Adrenal gland (tissue), 12 donors: Measurements from ENCODE around the gene EXOC4. TPM values are rescaled to one million over a fixed set of nuclear protein-coding genes. Genes with fewer than 3 reads are reported as not detected.

Experiments used
- DNase-seq, 7 donors: peaks; one replicate each; pipeline ENCODE4 v3.0.0-alpha.2; 2019 to 2020
- H3K27ac ChIP-seq, 5 donors: fragments of 200-600 bp; sonication (generic) in 4 of 5; 1 replicate in 3 of 5; 2 replicates in 2 of 5; pipeline versions ENCODE4 v1.5.1 to v1.8.0; 2016 to 2020; ENCODE audit warnings: mild to moderate bottlenecking in 1 of 5
- H3K27me3 ChIP-seq: fragments of 200-600 bp; 2 replicates; pipeline ENCODE4 v1.8.0; 2021
- H3K36me3 ChIP-seq, 2 donors: fragments of 200-600 bp; replicated peaks in 1 of 2; 1 replicate in 1 of 2; 2 replicates in 1 of 2; pipeline versions ENCODE4 v1.5.1 to v1.8.0; 2018 to 2022
- H3K4me1 ChIP-seq, 2 donors: fragments of 200-600 bp; replicated peaks in 1 of 2; 1 replicate in 1 of 2; 2 replicates in 1 of 2; pipeline versions ENCODE4 v1.5.1 to v1.8.0; 2018 to 2021
- H3K4me3 ChIP-seq, 4 donors: fragments of 200-600 bp; sonication (generic) in 3 of 4; one replicate each; pipeline ENCODE4 v1.5.1; 2016 to 2018
- H3K9me3 ChIP-seq, 3 donors: fragments of 200-600 bp; sonication (generic) in 1 of 3; replicated peaks in 1 of 3; 1 replicate in 2 of 3; 2 replicates in 1 of 3; pipeline versions ENCODE4 v1.5.1 to v1.8.0; 2016 to 2021
- POLR2A ChIP-seq, 2 donors: fragments of 450-650 bp; IDR thresholded peaks; one replicate each; pipeline ENCODE4 v1.6.1; 2017; ENCODE audit warnings: antibody characterized with exemption in 2 of 2, mild to moderate bottlenecking in 2 of 2, moderate library complexity in 1 of 2
- WGBS, 4 donors: extraction: QIAGEN DNeasy Blood & Tissue Kit in 2 of 4; methylation state at CpG; one replicate each; pipeline versions ENCODE4 v1.1.5 to v1.1.7; 2013 to 2017; 5-methylcytosine and 5-hydroxymethylcytosine counted together
- intact Hi-C, 2 donors: fragments of 100-400 bp; cut with DNase I; formaldehyde crosslinking; loops; one replicate each; pipeline versions ENCODE4 v1.14.1 to v1.15.0; 2022 to 2023
- polyA plus RNA-seq, 3 donors: library from polyadenylated mRNA; stranded (reverse); fragments of 200-250 nt in 2 of 3; fragments of 350-450 nt in 1 of 3; fragmentation: Illumina TruSeq in 1 of 3; extraction: RNeasy Lipid Tissue Mini Kit (QIAGEN cat#74804) in 1 of 3; gene quantifications; one replicate each; pipeline ENCODE4 v1.2.3, GENCODE V29; 2013 to 2014
- total RNA-seq, 9 donors: library from RNA; depleted of rRNA in 4 of 9; stranded (reverse); fragments of >200 nt in 4 of 9; fragments of 120-200 nt in 1 of 9; fragmentation: NEBNext Ultra II Directional in 1 of 9; extraction: Animal tissue kit (Norgen Biotek cat#: 25700) in 1 of 9; gene quantifications; one replicate each; pipeline versions ENCODE4 v1.1.0 to v1.2.4, GENCODE V29; 2013 to 2023
- TF ChIP-seq, protein P1 (sequence below), 6 experiments: fragments of 450-650 bp in 4 of 6; fragments of 200-600 bp in 2 of 6; sonication (generic) in 1 of 6; IDR thresholded peaks; 1 replicate in 5 of 6; 2 replicates in 1 of 6; pipeline versions ENCODE4 v1.5.1 to v1.8.0; 2016 to 2021; ENCODE audit warnings: antibody characterized with exemption in 6 of 6, mild to moderate bottlenecking in 2 of 6, moderate library complexity in 1 of 6
- donor health status: healthy with polysubstance abuse.
- donor health status: Bipolar disorder and iron deficiency.
- donor health status: DM: yes; HTN: yes; CAD: no.
- donor health status: DM: no; HTN: no; CAD: no.
- donor health status: DM: no; HTN: no; CAD: no.
- donor health status: DM: yes; HTN: yes; CAD: no.

Gene EXOC4
- total and polyA plus RNA-seq, 12 donors = 12.5 to 93.8 (median 67.4) TPM

DNA sequence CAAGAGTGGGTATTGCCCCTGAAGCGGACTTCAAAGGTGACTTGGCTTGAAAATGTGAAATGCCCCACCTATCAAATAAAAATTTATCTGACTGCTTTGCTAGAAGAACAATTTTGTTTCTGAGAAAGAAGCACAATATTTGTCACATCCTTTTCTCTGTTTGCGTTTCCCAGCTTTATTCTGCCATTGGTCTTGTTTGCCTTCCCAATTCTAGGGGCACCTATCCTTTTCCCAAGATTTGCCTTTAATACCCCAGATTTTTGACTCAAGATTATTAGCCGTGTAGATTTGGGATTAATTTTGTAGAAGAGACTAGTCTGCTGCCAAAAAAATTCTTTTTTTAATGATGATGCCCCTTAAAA is 764.0 kb downstream of the EXOC4 start:
- intact Hi-C loops = no loop called here

DNA sequence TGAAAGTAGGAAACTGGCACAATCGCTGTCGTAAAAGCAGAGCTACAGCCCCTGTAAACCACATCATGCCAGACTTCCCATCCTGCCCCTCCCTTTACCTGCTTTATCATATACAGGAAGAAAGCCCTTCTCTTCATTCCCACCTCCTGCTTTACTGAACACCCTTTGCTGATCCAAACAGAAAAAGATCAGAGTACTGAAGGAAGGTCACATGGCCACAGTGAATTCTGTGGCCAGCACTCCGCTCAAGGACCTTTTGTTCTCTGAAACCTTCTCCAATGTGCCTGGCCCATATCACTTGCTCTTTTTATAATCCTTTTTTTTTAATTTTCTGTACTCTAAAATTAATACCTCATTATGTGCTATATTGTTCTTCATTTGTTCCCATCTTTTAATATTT is 765.4 kb downstream of the EXOC4 start:
- Histone ChIP-seq H3K36me3 (no peaks in the 10 kb centered on the region), H3K4me1 (no peaks in the 10 kb centered on the region), H3K4me3 (no peak overlapping the region), H3K27me3 (no peaks in the 10 kb centered on the region), H3K9me3 (no peaks in the 10 kb centered on the region), H3K27ac (no peak overlapping the region)
- 91 to 97% (median 92%) methylated on average over 3 of the region's 3 CpGs for WGBS, 4 donors
- no peak for TF ChIP-seq POLR2A (IDR thresholded peaks at IDR 0.05)
- TF ChIP-seq, protein P1, sequence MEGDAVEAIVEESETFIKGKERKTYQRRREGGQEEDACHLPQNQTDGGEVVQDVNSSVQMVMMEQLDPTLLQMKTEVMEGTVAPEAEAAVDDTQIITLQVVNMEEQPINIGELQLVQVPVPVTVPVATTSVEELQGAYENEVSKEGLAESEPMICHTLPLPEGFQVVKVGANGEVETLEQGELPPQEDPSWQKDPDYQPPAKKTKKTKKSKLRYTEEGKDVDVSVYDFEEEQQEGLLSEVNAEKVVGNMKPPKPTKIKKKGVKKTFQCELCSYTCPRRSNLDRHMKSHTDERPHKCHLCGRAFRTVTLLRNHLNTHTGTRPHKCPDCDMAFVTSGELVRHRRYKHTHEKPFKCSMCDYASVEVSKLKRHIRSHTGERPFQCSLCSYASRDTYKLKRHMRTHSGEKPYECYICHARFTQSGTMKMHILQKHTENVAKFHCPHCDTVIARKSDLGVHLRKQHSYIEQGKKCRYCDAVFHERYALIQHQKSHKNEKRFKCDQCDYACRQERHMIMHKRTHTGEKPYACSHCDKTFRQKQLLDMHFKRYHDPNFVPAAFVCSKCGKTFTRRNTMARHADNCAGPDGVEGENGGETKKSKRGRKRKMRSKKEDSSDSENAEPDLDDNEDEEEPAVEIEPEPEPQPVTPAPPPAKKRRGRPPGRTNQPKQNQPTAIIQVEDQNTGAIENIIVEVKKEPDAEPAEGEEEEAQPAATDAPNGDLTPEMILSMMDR (IDR thresholded peaks at IDR 0.05) = no peak
- intact Hi-C loops = no loop called here
- DNase-seq = no peak

More for the DNA sequence above, 764.0 kb downstream of the EXOC4 start:
- Histone ChIP-seq H3K27me3 (no peaks in the 10 kb centered on the region), H3K4me3 (no peak overlapping the region), H3K36me3 (no peaks in the 10 kb centered on the region), H3K27ac (no peak overlapping the region), H3K4me1 (no peaks in the 10 kb centered on the region), H3K9me3 (no peaks in the 10 kb centered on the region)
- DNase-seq = no peak
- TF ChIP-seq, protein P1 (IDR thresholded peaks at IDR 0.05) = peak in 1 of 6 experiments; percentile 12
- no peak for TF ChIP-seq POLR2A (IDR thresholded peaks at IDR 0.05)
- 80 to 86% (median 81%) methylated on average over 3 of the region's 3 CpGs for WGBS, 4 donors

DNA sequence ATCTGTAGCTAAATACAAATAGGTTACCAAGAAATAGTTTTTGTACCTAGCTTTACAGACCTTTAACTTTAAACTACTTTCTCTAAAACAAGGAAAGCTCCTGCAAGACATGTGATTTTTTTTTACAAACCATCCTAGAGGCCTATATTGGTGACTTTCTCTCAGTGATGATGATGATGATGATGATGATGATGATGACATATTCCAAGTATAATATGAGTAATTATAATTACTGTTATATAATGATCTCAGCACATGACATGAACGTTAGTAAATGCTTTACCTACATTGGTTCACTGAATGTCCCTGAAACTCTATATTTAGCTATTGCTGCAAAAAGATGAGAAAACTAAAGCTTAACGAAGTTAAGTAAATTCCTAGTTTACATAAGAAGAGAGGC is 766.4 kb downstream of the EXOC4 start:
- no peaks in the 10 kb centered on the region for H3K4me1 ChIP-seq
- intact Hi-C loops = no loop called here
- H3K27me3 ChIP-seq = no peaks in the 10 kb centered on the region
- no peak overlapping the region for H3K4me3 ChIP-seq
- TF ChIP-seq POLR2A (IDR thresholded peaks at IDR 0.05) = no peak
- TF ChIP-seq, protein P1 (IDR thresholded peaks at IDR 0.05) = no peak
- H3K36me3 ChIP-seq = no peaks in the 10 kb centered on the region
- no peak overlapping the region for H3K27ac ChIP-seq
- no peak for DNase-seq
- H3K9me3 ChIP-seq = no peaks in the 10 kb centered on the region
- 49 to 77% (median 74%) methylated on average over 2 of the region's 2 CpGs for WGBS, 4 donors

DNA sequence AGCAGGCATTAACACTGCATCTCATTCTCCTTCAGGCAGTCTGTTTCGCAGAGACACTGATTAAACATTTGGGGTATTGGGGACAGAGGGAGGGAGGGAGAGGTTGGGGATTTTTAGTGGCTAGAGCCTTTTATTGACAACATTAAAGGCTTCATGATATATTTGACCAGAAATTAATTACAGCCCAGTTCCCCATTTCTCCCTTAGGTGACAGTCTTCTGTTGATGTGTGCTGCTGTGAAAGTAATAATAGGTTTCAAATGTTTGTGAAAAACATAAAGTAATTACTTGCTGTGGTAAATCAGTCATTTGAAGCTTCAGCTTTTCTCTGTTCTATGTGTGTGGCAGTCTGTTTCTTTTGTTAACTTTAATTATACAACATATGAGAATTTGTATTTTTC is 769.0 kb downstream of the EXOC4 start:
- TF ChIP-seq POLR2A (IDR thresholded peaks at IDR 0.05) = no peak
- TF ChIP-seq, protein P1 (IDR thresholded peaks at IDR 0.05) = no peak
- Histone ChIP-seq H3K4me1 (no peaks in the 10 kb centered on the region), H3K27me3 (no peaks in the 10 kb centered on the region), H3K27ac (no peak overlapping the region), H3K9me3 (no peaks in the 10 kb centered on the region), H3K36me3 (no peaks in the 10 kb centered on the region), H3K4me3 (no peak overlapping the region)
- intact Hi-C loops = no loop called here
- 84 to 100% (median 95%) methylated on average over 1 of the region's 1 CpG for WGBS, 4 donors
- no peak for DNase-seq
